Keratinocyte (primary cell): ENCODE results near the gene PPY. TPM values are rescaled to one million over a fixed set of nuclear protein-coding genes. Genes with fewer than 3 reads are reported as not detected.

ENCODE experiments used
- DNase-seq: peaks from one replicate; pipeline ENCODE4 v3.0.0-alpha.2; 2011; ENCODE audit warnings: low read depth, missing footprints, low spot score
- FAIRE-seq: peaks from 2 replicates; lab custom pipeline; 2011; peaks lifted over from hg19 to GRCh38; lab: Jason Lieb, UNC
- H2AFZ ChIP-seq: 2 replicates; pipeline ENCODE4 v1.6.0; 2012; ENCODE audit warnings: low read length, control low read depth, inconsistent platforms; ENCODE audit not compliant: control insufficient read depth
- H3K27ac ChIP-seq: 2 replicates; pipeline ENCODE4 v1.5.1; 2011; ENCODE audit warnings: low read length; ENCODE audit not compliant: control insufficient read depth, insufficient read depth
- H3K27me3 ChIP-seq: 3 replicates; pipeline ENCODE4 v1.6.0; 2011; ENCODE audit warnings: low read length; ENCODE audit not compliant: control insufficient read depth, insufficient read depth; ENCODE audit errors: extremely low read depth
- H3K36me3 ChIP-seq, 2 experiments: 2 replicates in 1 of 2; 3 replicates in 1 of 2; pipeline ENCODE4 v1.5.1; 2011; ENCODE audit warnings: low read length in 2 of 2, mild to moderate bottlenecking in 1 of 2; ENCODE audit not compliant: control insufficient read depth in 2 of 2, insufficient read depth in 2 of 2; ENCODE audit errors: extremely low read depth in 1 of 2
- H3K4me1 ChIP-seq: 3 replicates; pipeline ENCODE4 v1.5.1; 2011; ENCODE audit warnings: low read length; ENCODE audit not compliant: control insufficient read depth, insufficient read depth; ENCODE audit errors: extremely low read depth
- H3K4me2 ChIP-seq: 3 replicates; pipeline ENCODE4 v1.6.0; 2011; ENCODE audit warnings: low read depth, low read length; ENCODE audit not compliant: control insufficient read depth, insufficient read depth; ENCODE audit errors: extremely low read depth
- H3K4me3 ChIP-seq, 3 experiments: fragments of 200-600 bp in 1 of 3; sonication (generic) in 1 of 3; 2 replicates in 2 of 3; 3 replicates in 1 of 3; pipeline ENCODE4 v1.5.1; 2011 to 2016; ENCODE audit warnings: low read length in 3 of 3, mild to moderate bottlenecking in 3 of 3, control low read depth in 2 of 3, inconsistent platforms in 1 of 3, low read depth in 1 of 3, mixed read lengths in 1 of 3, mixed run types in 1 of 3, moderate library complexity in 1 of 3; ENCODE audit not compliant: control insufficient read depth in 2 of 3, insufficient read depth in 2 of 3; ENCODE audit errors: extremely low read depth in 1 of 3
- H3K79me2 ChIP-seq: 2 replicates; pipeline ENCODE4 v1.6.0; 2012; ENCODE audit warnings: low read length; ENCODE audit not compliant: control insufficient read depth, insufficient read depth
- H3K9ac ChIP-seq: 3 replicates; pipeline ENCODE4 v1.6.0; 2011; ENCODE audit warnings: low read length; ENCODE audit not compliant: control insufficient read depth, insufficient read depth; ENCODE audit errors: extremely low read depth
- H3K9me1 ChIP-seq: 3 replicates; pipeline ENCODE4 v1.6.0; 2011; ENCODE audit warnings: low read length; ENCODE audit not compliant: control insufficient read depth, insufficient read depth; ENCODE audit errors: extremely low read depth
- H3K9me3 ChIP-seq: 2 replicates; pipeline ENCODE4 v1.5.1; 2012; ENCODE audit warnings: low read depth, low read length; ENCODE audit not compliant: control insufficient read depth
- H4K20me1 ChIP-seq: 3 replicates; pipeline ENCODE4 v1.6.0; 2011; ENCODE audit warnings: low read length; ENCODE audit not compliant: control insufficient read depth, insufficient read depth; ENCODE audit errors: extremely low read depth
- EZH2 ChIP-seq: IDR thresholded peaks from one replicate; pipeline ENCODE4 v1.6.1; 2012; ENCODE audit warnings: inconsistent platforms, mild to moderate bottlenecking, low read length, moderate library complexity
- dilution Hi-C: fragments of 300-500 bp; cut with MboI; formaldehyde crosslinking; loops from one replicate; pipeline ENCODE4 v1.7.0; 2020; ENCODE audit warnings: low sequenced_read_pairs; ENCODE audit not compliant: extremely low pct_ligation_motif_present
- polyA plus RNA-seq, 5 experiments: library from polyadenylated mRNA; depleted of rRNA in 3 of 5; stranded (reverse) in 3 of 5; stranded (forward) in 1 of 5; unstranded in 1 of 5; fragments of >200 nt; gene quantifications; 1 replicate in 1 of 5; 2 replicates in 3 of 5; 3 replicates in 1 of 5; pipeline versions ENCODE4 v1.2.1 to v1.2.3, GENCODE V29; 2011 to 2012; ENCODE audit warnings: missing spikeins in 2 of 5, low read depth in 1 of 5, low replicate concordance in 1 of 5
- TF ChIP-seq, protein P1 (sequence below), 3 experiments: IDR thresholded peaks in 1 of 3; conservative IDR thresholded peaks in 1 of 3; optimal IDR thresholded peaks in 1 of 3; 2 replicates in 2 of 3; 3 replicates in 1 of 3; pipeline versions ENCODE3 to v1.5.1; 2011; ENCODE audit warnings: low read length in 3 of 3, mild to moderate bottlenecking in 3 of 3, moderate library complexity in 2 of 3, control low read depth in 1 of 3, inconsistent platforms in 1 of 3; ENCODE audit not compliant: insufficient read depth in 2 of 3; ENCODE audit errors: extremely low read depth in 1 of 3

PPY gene
- polyA plus RNA-seq, 1 donor (not counting 4 experiments of a cell fraction or from before 2014, with no cell fraction given): not detected

DNA sequence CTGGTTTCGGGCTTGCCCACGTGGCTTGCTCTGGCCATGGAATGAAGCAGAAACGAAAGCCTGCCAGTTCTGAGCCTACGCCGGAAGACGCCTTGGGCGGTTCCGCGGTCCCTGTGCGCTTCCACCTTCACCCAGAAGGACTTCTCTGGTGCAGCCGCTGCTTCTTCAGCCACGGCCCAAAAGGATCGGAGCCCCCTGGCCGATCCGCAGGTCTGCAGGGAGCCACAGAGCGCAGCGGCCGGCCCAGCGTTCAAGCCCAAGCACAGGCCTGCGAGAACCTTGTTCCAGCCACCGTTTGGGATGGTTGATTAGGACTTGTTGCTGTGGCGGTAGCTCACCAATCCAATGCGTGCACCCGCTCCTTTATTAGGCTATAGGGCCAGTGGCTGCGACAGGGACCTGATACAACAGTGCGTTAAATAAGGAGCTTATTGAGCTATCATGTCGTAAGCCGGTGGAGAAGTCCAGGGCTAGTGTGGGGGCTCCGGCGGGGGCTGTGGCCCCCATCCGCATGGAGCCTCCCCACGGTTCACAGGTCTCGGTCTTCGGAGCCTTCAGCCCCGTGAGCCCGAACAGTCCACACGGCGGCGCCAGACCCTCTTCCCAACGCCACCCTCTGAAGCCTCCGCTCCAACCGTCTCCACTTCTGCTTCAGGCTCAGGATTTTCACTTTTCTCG lies 24.8 kb downstream of the PPY start:
- Histone ChIP-seq H3K9me3 (no peaks in the 10 kb centered on the region), H3K4me1 (no peaks in the 10 kb centered on the region), H3K27ac (no peak overlapping the region), H3K36me3 (no peaks in the 10 kb centered on the region), H2AFZ (no peak overlapping the region), H3K4me2 (no peak overlapping the region), H3K4me3 (no peak overlapping the region), H3K9ac (no peak overlapping the region), H4K20me1 (no peaks in the 10 kb centered on the region), H3K79me2 (no peaks in the 10 kb centered on the region), H3K9me1 (no peaks in the 10 kb centered on the region), H3K27me3 (peaks cover 24% of the 10 kb centered on the region)
- no peak for FAIRE-seq
- no peak for DNase-seq
- no peak for TF ChIP-seq EZH2
- TF ChIP-seq, protein P1, sequence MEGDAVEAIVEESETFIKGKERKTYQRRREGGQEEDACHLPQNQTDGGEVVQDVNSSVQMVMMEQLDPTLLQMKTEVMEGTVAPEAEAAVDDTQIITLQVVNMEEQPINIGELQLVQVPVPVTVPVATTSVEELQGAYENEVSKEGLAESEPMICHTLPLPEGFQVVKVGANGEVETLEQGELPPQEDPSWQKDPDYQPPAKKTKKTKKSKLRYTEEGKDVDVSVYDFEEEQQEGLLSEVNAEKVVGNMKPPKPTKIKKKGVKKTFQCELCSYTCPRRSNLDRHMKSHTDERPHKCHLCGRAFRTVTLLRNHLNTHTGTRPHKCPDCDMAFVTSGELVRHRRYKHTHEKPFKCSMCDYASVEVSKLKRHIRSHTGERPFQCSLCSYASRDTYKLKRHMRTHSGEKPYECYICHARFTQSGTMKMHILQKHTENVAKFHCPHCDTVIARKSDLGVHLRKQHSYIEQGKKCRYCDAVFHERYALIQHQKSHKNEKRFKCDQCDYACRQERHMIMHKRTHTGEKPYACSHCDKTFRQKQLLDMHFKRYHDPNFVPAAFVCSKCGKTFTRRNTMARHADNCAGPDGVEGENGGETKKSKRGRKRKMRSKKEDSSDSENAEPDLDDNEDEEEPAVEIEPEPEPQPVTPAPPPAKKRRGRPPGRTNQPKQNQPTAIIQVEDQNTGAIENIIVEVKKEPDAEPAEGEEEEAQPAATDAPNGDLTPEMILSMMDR (optimal IDR thresholded peaks at IDR 0.05 in 1 of 3, IDR thresholded peaks at IDR 0.05 in 1 of 3, conservative IDR thresholded peaks at IDR 0.05 in 1 of 3; ENCODE audit: extremely low read depth in 1 of 3, insufficient read depth in 2 of 3, low read length in 3 of 3): peak in 2 of 3 experiments; percentile 49 to 62
- dilution Hi-C loops: no loop called here

DNA sequence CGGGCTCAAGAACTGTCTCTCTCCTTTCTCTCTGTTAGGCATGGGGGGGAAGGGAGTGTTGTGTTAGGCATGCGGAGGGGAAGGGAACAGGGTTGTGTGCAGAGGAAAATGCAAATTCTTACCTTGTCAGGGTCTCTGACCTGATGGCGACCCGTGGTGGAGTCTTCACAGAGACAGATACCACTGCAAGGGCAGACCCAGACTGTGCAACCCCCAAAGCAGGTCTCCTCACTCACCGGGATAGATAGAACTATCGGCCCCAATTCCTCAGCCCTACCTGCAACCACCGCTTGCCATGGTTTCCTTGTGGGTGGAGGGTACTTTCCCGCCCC lies 25.3 kb downstream of the PPY start:
- no peak overlapping the region for H3K4me2 ChIP-seq
- H2AFZ ChIP-seq: no peak overlapping the region
- no peaks in the 10 kb centered on the region for H3K9me1 ChIP-seq
- peaks cover 24% of the 10 kb centered on the region for H3K27me3 ChIP-seq
- no peak overlapping the region for H3K9ac ChIP-seq
- no peak for FAIRE-seq
- dilution Hi-C loops: no loop called here
- no peaks in the 10 kb centered on the region for H3K36me3 ChIP-seq
- DNase-seq: no peak
- H3K79me2 ChIP-seq: no peaks in the 10 kb centered on the region
- no peaks in the 10 kb centered on the region for H3K9me3 ChIP-seq
- no peaks in the 10 kb centered on the region for H3K4me1 ChIP-seq
- H4K20me1 ChIP-seq: no peaks in the 10 kb centered on the region
- no peak overlapping the region for H3K4me3 ChIP-seq
- no peak overlapping the region for H3K27ac ChIP-seq
- TF ChIP-seq, protein P1 (optimal IDR thresholded peaks at IDR 0.05 in 1 of 3, IDR thresholded peaks at IDR 0.05 in 1 of 3, conservative IDR thresholded peaks at IDR 0.05 in 1 of 3; ENCODE audit: extremely low read depth in 1 of 3, insufficient read depth in 2 of 3, low read length in 3 of 3): no peak
- no peak for TF ChIP-seq EZH2
